Cardiac muscle cell (in vitro differentiated cells and primary cell): ENCODE measurements around the gene ZNF609. TPM values are rescaled to one million over a fixed set of nuclear protein-coding genes. Genes with fewer than 3 reads are reported as not detected.

Experiments used
- DNase-seq, 2 donors: peaks; one replicate each; pipeline versions ENCODE4 v3.0.0 to v3.0.0-alpha.2; 2010 to 2017; ENCODE audit warnings: low read depth in 1 of 2, low spot score in 1 of 2
- H3K27ac ChIP-seq: fragments of 200-600 bp; sonication (generic); 2 replicates; pipeline ENCODE4 v1.5.1; 2016
- H3K27me3 ChIP-seq: fragments of 200-600 bp; sonication (generic); 2 replicates; pipeline ENCODE4 v1.6.0; 2016; ENCODE audit warnings: control low read depth
- H3K36me3 ChIP-seq: fragments of 200-600 bp; sonication (generic); 2 replicates; pipeline ENCODE4 v1.5.1; 2016; ENCODE audit warnings: control low read depth
- H3K4me1 ChIP-seq: fragments of 200-600 bp; sonication (generic); 2 replicates; pipeline ENCODE4 v1.8.1; 2017; ENCODE audit warnings: low read depth, mild to moderate bottlenecking, mixed run types
- H3K4me3 ChIP-seq: fragments of 200-600 bp; sonication (generic); 2 replicates; pipeline ENCODE4 v1.5.1; 2016; ENCODE audit warnings: mild to moderate bottlenecking
- H3K9me3 ChIP-seq: fragments of 200-600 bp; sonication (generic); 2 replicates; pipeline ENCODE4 v1.5.1; 2017; ENCODE audit warnings: low read depth, mild to moderate bottlenecking, control low read depth
- polyA plus RNA-seq: library from polyadenylated mRNA; unstranded; fragments of >200 nt; fragmentation: Nextera tagmentation; extraction: Ambion mirVana; gene quantifications from 2 replicates; pipeline ENCODE4 v1.2.1, GENCODE V29; 2016
- total RNA-seq: library from RNA; depleted of rRNA; stranded (reverse); fragments of >200 nt; gene quantifications from 2 replicates; pipeline ENCODE4 v1.2.3, GENCODE V29; 2016
- TF ChIP-seq, protein P1 (sequence below): IDR thresholded peaks from 2 replicates; pipeline ENCODE4 v1.5.1; 2012; ENCODE audit warnings: low read depth, mild to moderate bottlenecking, low read length

Gene ZNF609
- total and polyA plus RNA-seq, 2 experiments from 2014 or later: 25.6 to 41.4 TPM

DNA sequence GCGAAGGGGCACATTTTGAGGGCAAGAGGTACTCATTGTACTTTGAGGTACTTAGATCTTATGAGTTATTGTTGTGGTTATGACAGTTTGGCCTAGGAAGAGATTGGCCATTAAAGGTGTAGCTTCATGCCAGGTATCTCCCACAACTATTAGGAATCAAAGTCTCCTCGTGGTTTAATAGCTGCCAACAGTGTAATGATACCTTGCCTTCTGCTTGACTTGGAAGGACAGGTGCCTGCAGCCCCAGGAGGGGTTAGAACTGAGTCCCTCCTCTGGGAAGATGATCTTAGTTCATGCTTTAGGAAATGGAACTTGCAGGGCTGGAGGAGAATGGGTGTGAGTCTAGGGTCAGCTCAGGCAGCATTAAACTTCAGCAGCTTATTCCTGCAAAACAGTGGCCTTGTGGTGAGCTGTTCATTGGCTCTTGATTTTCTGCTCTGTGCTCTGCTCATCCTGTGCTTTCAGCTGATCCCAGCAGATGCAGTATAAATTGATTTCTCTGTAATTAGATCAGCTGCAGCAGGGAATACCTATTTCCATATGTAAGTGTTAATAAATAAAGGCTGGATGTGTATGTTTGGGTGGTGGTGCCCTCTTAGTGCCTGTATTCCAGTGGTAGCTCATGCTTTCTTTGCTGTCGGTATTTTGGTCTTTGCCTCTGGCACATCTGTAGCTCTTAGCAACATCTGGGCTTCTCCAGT is 40.5 kb downstream of the ZNF609 start:
- peak overlapping the region; percentile 47 for H3K27ac ChIP-seq
- H3K36me3 ChIP-seq: no peaks in the 10 kb centered on the region

DNA sequence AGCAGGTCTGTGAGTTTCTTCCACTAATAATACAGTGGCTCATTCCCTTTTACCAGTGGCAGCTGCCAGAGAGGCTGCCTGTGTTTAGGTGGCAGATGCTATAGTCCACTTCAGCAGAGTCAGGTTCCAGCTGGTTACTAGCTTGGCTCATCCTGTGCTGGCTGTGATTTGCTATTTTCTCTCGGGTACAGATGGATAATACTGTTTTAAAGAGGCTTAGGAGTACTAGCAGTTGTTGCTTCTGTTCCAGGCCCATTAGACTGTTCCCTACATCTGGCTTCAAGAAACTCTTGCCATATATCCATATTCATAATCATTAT is 41.0 kb downstream of the ZNF609 start:
- Histone ChIP-seq H3K9me3 (no peaks in the 10 kb centered on the region), H3K27me3 (no peaks in the 10 kb centered on the region), H3K4me3 (no peak overlapping the region), H3K4me1 (peaks cover 50% of the 10 kb centered on the region), H3K36me3 (no peaks in the 10 kb centered on the region), H3K27ac (peak overlapping the region; percentile 47)
- TF ChIP-seq, protein P1, sequence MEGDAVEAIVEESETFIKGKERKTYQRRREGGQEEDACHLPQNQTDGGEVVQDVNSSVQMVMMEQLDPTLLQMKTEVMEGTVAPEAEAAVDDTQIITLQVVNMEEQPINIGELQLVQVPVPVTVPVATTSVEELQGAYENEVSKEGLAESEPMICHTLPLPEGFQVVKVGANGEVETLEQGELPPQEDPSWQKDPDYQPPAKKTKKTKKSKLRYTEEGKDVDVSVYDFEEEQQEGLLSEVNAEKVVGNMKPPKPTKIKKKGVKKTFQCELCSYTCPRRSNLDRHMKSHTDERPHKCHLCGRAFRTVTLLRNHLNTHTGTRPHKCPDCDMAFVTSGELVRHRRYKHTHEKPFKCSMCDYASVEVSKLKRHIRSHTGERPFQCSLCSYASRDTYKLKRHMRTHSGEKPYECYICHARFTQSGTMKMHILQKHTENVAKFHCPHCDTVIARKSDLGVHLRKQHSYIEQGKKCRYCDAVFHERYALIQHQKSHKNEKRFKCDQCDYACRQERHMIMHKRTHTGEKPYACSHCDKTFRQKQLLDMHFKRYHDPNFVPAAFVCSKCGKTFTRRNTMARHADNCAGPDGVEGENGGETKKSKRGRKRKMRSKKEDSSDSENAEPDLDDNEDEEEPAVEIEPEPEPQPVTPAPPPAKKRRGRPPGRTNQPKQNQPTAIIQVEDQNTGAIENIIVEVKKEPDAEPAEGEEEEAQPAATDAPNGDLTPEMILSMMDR: no peak
- DNase-seq: no peak

More for the DNA sequence above, 40.5 kb downstream of the ZNF609 start:
- TF ChIP-seq, protein P1: no peak
- DNase-seq: no peak
- Histone ChIP-seq H3K9me3 (no peaks in the 10 kb centered on the region), H3K4me3 (no peak overlapping the region), H3K27me3 (no peaks in the 10 kb centered on the region), H3K4me1 (peaks cover 51% of the 10 kb centered on the region)

DNA sequence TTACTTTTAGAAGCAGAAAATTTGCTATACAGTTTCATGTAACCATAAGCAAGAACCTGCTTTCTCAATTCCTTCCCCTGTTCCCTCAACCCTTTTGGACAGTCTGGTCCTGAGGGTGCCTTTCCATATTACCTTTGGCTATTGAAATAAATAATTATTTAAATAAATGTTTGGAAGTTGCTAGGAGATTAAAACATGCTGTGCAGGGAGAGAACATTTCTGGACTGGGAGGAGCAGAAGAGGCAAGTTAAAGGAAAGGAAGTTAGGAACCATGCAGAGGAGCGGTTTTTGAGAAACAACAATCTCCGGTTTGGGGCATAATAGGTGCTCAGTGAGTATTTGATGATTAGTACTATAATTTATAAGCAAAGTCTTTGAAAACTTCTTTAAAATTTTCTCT is 41.8 kb downstream of the ZNF609 start:
- Histone ChIP-seq H3K9me3 (no peaks in the 10 kb centered on the region), H3K36me3 (no peaks in the 10 kb centered on the region), H3K4me1 (peaks cover 49% of the 10 kb centered on the region), H3K4me3 (no peak overlapping the region), H3K27me3 (no peaks in the 10 kb centered on the region), H3K27ac (peak overlapping the region; percentile 47)
- peak in 1 of 2 donors; percentile 21 for DNase-seq
- TF ChIP-seq, protein P1: no peak

DNA sequence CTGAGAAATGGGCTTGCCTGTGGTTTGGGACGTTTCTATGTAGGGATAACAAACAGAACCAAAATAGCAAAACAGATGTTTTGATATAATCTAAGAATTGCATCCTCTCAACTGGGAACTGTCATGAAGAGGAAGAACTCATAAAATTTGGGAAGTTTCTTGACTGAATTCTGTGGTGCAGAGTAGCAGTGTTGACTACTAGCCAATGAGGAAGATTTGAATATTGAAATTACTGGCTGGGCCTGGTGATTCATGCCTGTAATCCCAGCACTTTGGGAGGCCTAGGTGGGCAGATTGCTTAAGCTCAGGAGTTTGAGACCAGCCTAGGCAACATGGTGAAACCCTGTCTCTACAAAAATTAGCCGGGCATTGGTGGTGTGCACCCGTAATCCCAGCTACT is 42.2 kb downstream of the ZNF609 start:
- peak overlapping the region; percentile 47 for H3K27ac ChIP-seq

DNA sequence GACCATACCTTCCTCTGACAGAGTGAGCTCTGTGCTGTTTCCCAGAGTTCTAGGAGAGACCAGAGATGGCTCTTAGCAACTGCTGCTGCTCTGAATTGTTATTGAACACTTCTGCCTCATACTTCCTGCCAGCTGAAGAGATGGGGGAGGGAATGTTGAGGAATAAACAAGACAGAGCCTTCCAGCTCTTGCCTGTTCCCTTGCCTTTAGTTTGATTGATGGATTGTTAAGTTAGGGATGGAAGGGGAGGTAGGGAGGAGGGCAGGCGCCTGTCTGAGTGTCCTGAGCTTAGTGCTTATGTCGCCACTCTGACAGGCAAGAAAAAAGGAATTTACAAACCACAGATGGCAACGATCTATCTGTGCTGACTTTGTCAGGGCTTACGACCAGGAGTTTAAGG is 42.8 kb downstream of the ZNF609 start:
- Histone ChIP-seq H3K4me3 (no peak overlapping the region), H3K27me3 (no peaks in the 10 kb centered on the region), H3K4me1 (peaks cover 50% of the 10 kb centered on the region), H3K27ac (peak overlapping the region; percentile 47), H3K9me3 (no peaks in the 10 kb centered on the region), H3K36me3 (no peaks in the 10 kb centered on the region)
- TF ChIP-seq, protein P1: no peak
- DNase-seq: peak; percentile 55 to 64

More for the DNA sequence above, 42.2 kb downstream of the ZNF609 start:
- no peaks in the 10 kb centered on the region for H3K27me3 ChIP-seq
- H3K9me3 ChIP-seq: no peaks in the 10 kb centered on the region
- no peak overlapping the region for H3K4me3 ChIP-seq
- no peaks in the 10 kb centered on the region for H3K36me3 ChIP-seq
- no peak for DNase-seq
- TF ChIP-seq, protein P1: no peak
- peaks cover 49% of the 10 kb centered on the region for H3K4me1 ChIP-seq
